Esophagus muscularis mucosa (tissue), 4 donors: Measurements from ENCODE around the gene PNPLA6. TPM values are rescaled to one million over a fixed set of nuclear protein-coding genes. Genes with fewer than 3 reads are reported as not detected.

Experiments
- DNase-seq: peaks from one replicate; pipeline ENCODE4 v3.0.0-alpha.2; 2017; ENCODE audit errors: extremely low spot score
- H3K27ac ChIP-seq, 4 donors: fragments of 200-600 bp; sonication (generic); replicated peaks in 1 of 4; 1 replicate in 3 of 4; 2 replicates in 1 of 4; pipeline ENCODE4 v1.5.1; 2016 to 2019; ENCODE audit warnings: mild to moderate bottlenecking in 1 of 4
- H3K27me3 ChIP-seq, 4 donors: fragments of 200-600 bp; sonication (generic); one replicate each; pipeline versions ENCODE4 v1.5.1 to v1.6.0; 2016 to 2019
- H3K36me3 ChIP-seq, 4 donors: fragments of 200-600 bp; sonication (generic); one replicate each; pipeline ENCODE4 v1.5.1; 2016 to 2019
- H3K4me1 ChIP-seq, 4 donors: fragments of 200-600 bp; sonication (generic); one replicate each; pipeline ENCODE4 v1.5.1; 2016 to 2019
- H3K4me3 ChIP-seq, 4 donors: fragments of 200-600 bp; sonication (generic); 1 replicate in 2 of 4; 2 replicates in 2 of 4; pipeline ENCODE4 v1.5.1; 2016 to 2019; ENCODE audit warnings: mild to moderate bottlenecking in 4 of 4, moderate library complexity in 1 of 4
- H3K9me3 ChIP-seq, 4 donors: fragments of 200-600 bp; sonication (generic); 1 replicate in 3 of 4; 2 replicates in 1 of 4; pipeline ENCODE4 v1.5.1; 2016 to 2019
- EP300 ChIP-seq: sonication (generic); formaldehyde crosslinking; IDR thresholded peaks from one replicate; pipeline ENCODE4 v1.6.1; 2017; ENCODE audit warnings: antibody characterized with exemption
- POLR2A ChIP-seq: fragments of 450-650 bp; IDR thresholded peaks from one replicate; pipeline ENCODE4 v1.6.1; 2017; ENCODE audit warnings: antibody characterized with exemption, moderate library complexity, mild to moderate bottlenecking, low read depth
- POLR2AphosphoS5 ChIP-seq, 2 donors: sonication (generic); formaldehyde crosslinking; IDR thresholded peaks; one replicate each; pipeline ENCODE4 v1.6.1; 2017; ENCODE audit warnings: antibody characterized with exemption in 2 of 2
- WGBS: methylation state at CpG from one replicate; pipeline ENCODE4 v1.1.5; 2018; 5-methylcytosine and 5-hydroxymethylcytosine counted together
- intact Hi-C: fragments of 100-400 bp; cut with DNase I; formaldehyde crosslinking; loops from one replicate; pipeline ENCODE4 v1.15.1; 2023
- total RNA-seq, 4 donors: library from RNA; depleted of rRNA; stranded (reverse); fragments of >200 nt; gene quantifications; one replicate each; pipeline versions ENCODE4 v1.1.0 to v1.2.1, GENCODE V29; 2016
- TF ChIP-seq, protein P1 (sequence below), 3 experiments: fragments of 200-600 bp in 2 of 3; fragments of 450-650 bp in 1 of 3; sonication (generic) in 2 of 3; IDR thresholded peaks; one replicate each; pipeline ENCODE4 v1.5.1; 2017 to 2019; ENCODE audit warnings: antibody characterized with exemption in 3 of 3, mild to moderate bottlenecking in 2 of 3, moderate library complexity in 1 of 3

Gene PNPLA6
- total RNA-seq, 4 donors from 2014 or later, result 58.1 to 156 (median 85.7) TPM

- Histone ChIP-seq H3K27ac (no peak overlapping the region), H3K9me3 (no peaks in the 10 kb centered on the region), H3K4me3 (no peak overlapping the region), H3K36me3 (peaks cover 65 to 93% (median 87%) of the 10 kb centered on the region in 4 donors), H3K4me1 (peaks cover 5 to 15% (median 13%) of the 10 kb centered on the region in 4 donors), H3K27me3 (no peaks in the 10 kb centered on the region)
- 72% methylated on average over 39 of the region's 62 CpGs for WGBS
- TF ChIP-seq EP300 (no peak), POLR2AphosphoS5 (IDR thresholded peaks at IDR 0.05) (no peak)
- TF ChIP-seq, protein P1, sequence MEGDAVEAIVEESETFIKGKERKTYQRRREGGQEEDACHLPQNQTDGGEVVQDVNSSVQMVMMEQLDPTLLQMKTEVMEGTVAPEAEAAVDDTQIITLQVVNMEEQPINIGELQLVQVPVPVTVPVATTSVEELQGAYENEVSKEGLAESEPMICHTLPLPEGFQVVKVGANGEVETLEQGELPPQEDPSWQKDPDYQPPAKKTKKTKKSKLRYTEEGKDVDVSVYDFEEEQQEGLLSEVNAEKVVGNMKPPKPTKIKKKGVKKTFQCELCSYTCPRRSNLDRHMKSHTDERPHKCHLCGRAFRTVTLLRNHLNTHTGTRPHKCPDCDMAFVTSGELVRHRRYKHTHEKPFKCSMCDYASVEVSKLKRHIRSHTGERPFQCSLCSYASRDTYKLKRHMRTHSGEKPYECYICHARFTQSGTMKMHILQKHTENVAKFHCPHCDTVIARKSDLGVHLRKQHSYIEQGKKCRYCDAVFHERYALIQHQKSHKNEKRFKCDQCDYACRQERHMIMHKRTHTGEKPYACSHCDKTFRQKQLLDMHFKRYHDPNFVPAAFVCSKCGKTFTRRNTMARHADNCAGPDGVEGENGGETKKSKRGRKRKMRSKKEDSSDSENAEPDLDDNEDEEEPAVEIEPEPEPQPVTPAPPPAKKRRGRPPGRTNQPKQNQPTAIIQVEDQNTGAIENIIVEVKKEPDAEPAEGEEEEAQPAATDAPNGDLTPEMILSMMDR (IDR thresholded peaks at IDR 0.05), result no peak
- intact Hi-C loops, result no loop called here
- DNase-seq, result no peak
Observed at GRCh38 chr19:7554990-7555864, 19.7 kb downstream of the PNPLA6 start.

DNA sequence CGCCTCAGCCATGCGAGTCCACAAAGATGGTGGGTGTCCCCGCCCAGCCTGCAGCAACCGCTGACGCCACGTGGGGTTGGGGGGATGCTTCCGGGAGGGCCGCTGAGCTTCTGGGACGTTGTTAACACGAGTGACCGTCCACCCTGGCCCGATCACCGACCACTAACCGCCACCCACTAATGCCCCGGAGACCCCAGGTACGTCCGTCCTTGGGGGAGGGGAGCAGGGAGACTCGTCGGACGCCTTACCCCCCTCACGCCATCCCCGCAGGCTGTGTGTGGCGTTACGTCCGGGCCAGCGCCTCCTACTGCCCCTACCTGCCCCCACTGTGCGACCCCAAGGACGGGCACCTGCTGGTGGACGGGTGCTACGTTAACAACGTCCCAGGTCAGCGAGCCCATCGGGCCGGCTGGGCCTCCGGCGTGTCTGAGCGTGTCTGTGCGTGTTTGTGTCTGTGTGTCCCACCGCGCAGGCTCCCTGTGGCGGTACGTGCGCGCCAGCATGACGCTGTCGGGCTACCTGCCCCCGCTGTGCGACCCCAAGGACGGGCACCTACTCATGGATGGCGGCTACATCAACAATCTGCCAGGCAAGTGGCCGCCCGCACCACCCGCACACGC, 21.3 kb downstream of the PNPLA6 start:
- no peak for DNase-seq
- Histone ChIP-seq H3K9me3 (no peaks in the 10 kb centered on the region), H3K36me3 (peaks cover 62 to 97% (median 93%) of the 10 kb centered on the region in 4 donors), H3K27ac (no peak overlapping the region), H3K27me3 (no peaks in the 10 kb centered on the region), H3K4me3 (no peak overlapping the region), H3K4me1 (peaks cover under 1 to 2% (median 1%) of the 10 kb centered on the region in 4 donors)
- intact Hi-C loops, result no loop called here
- 96% methylated on average over 50 of the region's 54 CpGs for WGBS
- TF ChIP-seq POLR2AphosphoS5 (IDR thresholded peaks at IDR 0.05) (no peak), POLR2A (no peak), EP300 (no peak)
- TF ChIP-seq, protein P1 (IDR thresholded peaks at IDR 0.05), result no peak

GRCh38 chr19:7558667-7559066, 23.1 kb downstream of the PNPLA6 start:
- 96% methylated on average over 17 of the region's 18 CpGs for WGBS
- Histone ChIP-seq H3K9me3 (no peaks in the 10 kb centered on the region), H3K27me3 (no peaks in the 10 kb centered on the region), H3K4me1 (no peaks in the 10 kb centered on the region), H3K4me3 (no peak overlapping the region), H3K36me3 (peaks cover 60 to 84% (median 82%) of the 10 kb centered on the region in 4 donors), H3K27ac (no peak overlapping the region)
- intact Hi-C loops, result no loop called here
- no peak for DNase-seq
- TF ChIP-seq POLR2A (no peak), EP300 (no peak), POLR2AphosphoS5 (IDR thresholded peaks at IDR 0.05) (no peak)
- TF ChIP-seq, protein P1 (IDR thresholded peaks at IDR 0.05), result no peak

- WGBS, result 76% methylated on average over 4 of the region's 4 CpGs
- TF ChIP-seq EP300, result no peak
- TF ChIP-seq, protein P1 (IDR thresholded peaks at IDR 0.05), result no peak
- TF ChIP-seq POLR2AphosphoS5 (IDR thresholded peaks at IDR 0.05), result no peak
- no peak for TF ChIP-seq POLR2A
- no peaks in the 10 kb centered on the region for H3K9me3 ChIP-seq
- intact Hi-C loops, result no loop called here
- H3K4me3 ChIP-seq, result no peak overlapping the region
- H3K36me3 ChIP-seq, result peaks cover 58 to 82% (median 77%) of the 10 kb centered on the region in 4 donors
- H3K27ac ChIP-seq, result no peak overlapping the region
- H3K27me3 ChIP-seq, result no peaks in the 10 kb centered on the region
- no peaks in the 10 kb centered on the region for H3K4me1 ChIP-seq
- DNase-seq, result no peak
Observed at GRCh38 chr19:7559102-7559501, 23.6 kb downstream of the PNPLA6 start.
